Urinary bladder (tissue), 4 donors: ENCODE measurements around the gene OSTC. TPM values are rescaled to one million over a fixed set of nuclear protein-coding genes. Genes with fewer than 3 reads are reported as not detected.
A peak's percentile ranks its signal among the peaks of the same experiment; 100 is the strongest.

Source experiments
- DNase-seq: peaks from one replicate; pipeline ENCODE4 v3.0.0-alpha.2; 2015; ENCODE audit errors: extremely low spot score
- H3K27ac ChIP-seq: one replicate; pipeline ENCODE4 v1.5.1; 2013; ENCODE audit warnings: low read depth, mild to moderate bottlenecking, moderate library complexity
- H3K36me3 ChIP-seq: one replicate; pipeline ENCODE4 v1.6.1; 2013; ENCODE audit warnings: mild to moderate bottlenecking, moderate library complexity; ENCODE audit not compliant: insufficient read depth
- H3K4me1 ChIP-seq: one replicate; pipeline ENCODE4 v1.6.1; 2013; ENCODE audit warnings: mild to moderate bottlenecking, moderate library complexity; ENCODE audit not compliant: insufficient read depth
- H3K4me3 ChIP-seq: one replicate; pipeline ENCODE4 v1.5.1; 2013; ENCODE audit warnings: low read depth, low read length
- WGBS: extraction: QIAGEN DNeasy Blood & Tissue Kit; methylation state at CpG from one replicate; pipeline ENCODE4 v1.1.7; 2013; 5-methylcytosine and 5-hydroxymethylcytosine counted together
- polyA plus RNA-seq: library from polyadenylated mRNA; stranded (reverse); fragments of 200-250 nt; gene quantifications from one replicate; pipeline ENCODE4 v1.2.3, GENCODE V29; 2013
- total RNA-seq: library from RNA; depleted of rRNA; stranded (reverse); fragments of >200 nt; gene quantifications from one replicate; pipeline ENCODE4 v1.2.3, GENCODE V29; 2014
- donor health status: healthy with polysubstance abuse.
- donor health status: healthy.

OSTC gene
- 150 TPM for total RNA-seq
- 98.7 TPM for polyA plus RNA-seq

DNA sequence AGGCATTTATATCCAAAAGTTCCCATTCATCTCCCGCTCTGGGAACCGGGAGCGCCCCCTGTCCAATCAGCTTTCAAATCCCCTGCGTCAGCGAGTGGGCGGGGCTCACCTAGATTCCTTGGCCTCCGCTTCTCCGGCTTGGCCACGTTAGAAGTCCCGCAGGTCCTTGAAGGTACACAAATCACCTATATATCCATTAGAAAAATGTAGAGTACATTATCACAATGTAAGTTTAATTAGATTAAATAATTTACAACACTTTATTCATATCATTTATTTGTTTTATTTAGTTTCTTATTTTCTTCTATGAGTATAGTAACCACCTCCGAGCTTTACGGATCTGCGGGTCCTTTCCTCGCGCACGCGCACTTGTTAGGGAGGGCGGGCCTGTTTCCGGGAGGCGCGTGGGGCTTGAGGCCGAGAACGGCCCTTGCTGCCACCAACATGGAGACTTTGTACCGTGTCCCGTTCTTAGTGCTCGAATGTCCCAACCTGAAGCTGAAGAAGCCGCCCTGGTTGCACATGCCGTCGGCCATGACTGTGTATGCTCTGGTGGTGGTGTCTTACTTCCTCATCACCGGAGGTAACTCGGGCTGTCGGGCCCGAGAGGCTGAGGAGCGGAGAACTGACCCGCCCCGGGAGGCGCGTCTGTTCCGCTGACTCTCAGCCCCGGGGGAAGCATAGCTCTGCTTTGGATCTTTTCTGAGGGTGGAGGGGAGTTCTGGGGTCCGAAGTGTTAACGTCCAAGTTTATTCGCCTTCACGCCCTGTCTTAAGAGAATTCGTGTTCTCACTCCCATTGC is at the start of gene OSTC:
Gene OSTC (plus strand): TSS at position 388 of the 802 bp plus-strand sequence. CDS start 57 bp downstream, at position 445.
- WGBS, result under 1% methylated on average over 45 of the region's 45 CpGs
- Histone ChIP-seq H3K4me3 (peak within 1 kb of the TSS; percentile 73), H3K4me1 (no peaks in the 10 kb centered on the region), H3K27ac (peak within 1 kb of the TSS; percentile 54), H3K36me3 (no peaks in the 10 kb centered on the region)
- DNase-seq, result peak; percentile 95

GRCh38 chr4:108601106-108601505 is 49.3 kb upstream of the OSTC start:
- Histone ChIP-seq H3K4me1 (no peaks in the 10 kb centered on the region), H3K4me3 (no peak overlapping the region), H3K27ac (no peak overlapping the region), H3K36me3 (no peaks in the 10 kb centered on the region)
- 73% methylated on average over 3 of the region's 3 CpGs for WGBS
- DNase-seq, result no peak

GRCh38 chr4:108601532-108601931 is 48.9 kb upstream of the OSTC start:
- Histone ChIP-seq H3K4me1 (no peaks in the 10 kb centered on the region), H3K36me3 (no peaks in the 10 kb centered on the region), H3K27ac (no peak overlapping the region), H3K4me3 (no peak overlapping the region)
- no peak for DNase-seq
- WGBS, result 73% methylated on average over 1 of the region's 1 CpG

- no peak overlapping the region for H3K27ac ChIP-seq
- DNase-seq, result no peak
- H3K4me3 ChIP-seq, result no peak overlapping the region
- H3K4me1 ChIP-seq, result no peaks in the 10 kb centered on the region
- WGBS, result 82% methylated on average over 3 of the region's 3 CpGs
- H3K36me3 ChIP-seq, result no peaks in the 10 kb centered on the region
These were observed 48.2 kb upstream of the OSTC start for GRCh38 chr4:108602163-108602562.

DNA sequence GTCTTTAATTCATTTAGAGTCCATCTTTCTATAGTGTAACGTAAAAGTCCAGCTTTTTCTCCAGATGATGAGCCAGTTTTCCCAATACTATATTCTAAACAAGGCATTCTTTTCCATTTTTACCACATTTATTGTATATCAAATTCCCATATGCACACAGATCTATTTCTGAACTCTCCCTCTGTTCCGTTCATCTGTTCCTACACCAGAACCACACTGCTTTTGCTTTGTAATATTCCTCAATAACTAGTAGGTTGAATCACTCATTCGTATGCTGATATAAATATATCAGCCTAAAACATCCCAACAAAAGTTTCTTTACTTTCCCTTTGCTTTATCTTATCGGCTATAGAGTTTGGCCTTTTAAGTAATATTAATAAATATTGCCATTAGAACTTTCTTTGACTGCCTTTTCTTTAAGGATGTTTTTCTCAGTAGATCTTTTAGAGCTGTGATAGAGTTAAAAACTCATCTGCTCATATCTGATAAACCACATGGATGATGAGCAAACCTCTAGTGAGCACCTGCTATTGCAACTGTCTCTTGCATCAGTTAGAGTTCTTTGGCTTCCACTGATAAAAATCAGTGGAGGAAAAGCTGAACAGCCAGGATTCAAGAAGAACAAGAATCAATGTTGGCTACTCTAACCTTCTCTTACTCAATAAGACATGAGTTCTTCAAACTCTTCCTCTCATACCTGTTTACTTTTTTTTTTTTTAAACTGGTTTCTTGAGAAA is 43.2 kb upstream of the OSTC start:
- Histone ChIP-seq H3K36me3 (no peaks in the 10 kb centered on the region), H3K27ac (no peak overlapping the region), H3K4me1 (no peaks in the 10 kb centered on the region), H3K4me3 (no peak overlapping the region)
- 79% methylated on average over 4 of the region's 4 CpGs for WGBS
- no peak for DNase-seq

DNA sequence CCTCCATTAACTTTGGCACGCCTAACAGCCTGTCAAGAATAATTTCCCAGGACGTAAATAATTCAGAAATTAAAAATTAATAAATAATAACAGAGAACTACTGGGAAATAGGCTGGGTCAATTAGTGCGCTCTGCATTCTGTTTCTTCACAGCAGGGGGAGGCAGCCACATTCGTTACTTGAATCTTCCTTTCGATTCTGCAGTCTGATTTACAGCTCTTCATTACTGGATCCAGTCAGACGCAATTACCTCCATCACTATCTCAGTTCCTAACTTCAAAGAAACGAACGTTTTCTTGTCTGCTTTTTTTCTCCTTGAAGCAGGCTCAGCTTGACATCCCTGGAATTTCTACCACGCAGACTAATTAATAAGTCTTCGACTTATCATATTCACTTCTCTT is 39.0 kb upstream of the OSTC start:
- Histone ChIP-seq H3K4me1 (no peaks in the 10 kb centered on the region), H3K27ac (no peak overlapping the region), H3K36me3 (no peaks in the 10 kb centered on the region), H3K4me3 (peak overlapping the region; percentile 22)
- DNase-seq, result no peak
- 42% methylated on average over 10 of the region's 10 CpGs for WGBS

DNA sequence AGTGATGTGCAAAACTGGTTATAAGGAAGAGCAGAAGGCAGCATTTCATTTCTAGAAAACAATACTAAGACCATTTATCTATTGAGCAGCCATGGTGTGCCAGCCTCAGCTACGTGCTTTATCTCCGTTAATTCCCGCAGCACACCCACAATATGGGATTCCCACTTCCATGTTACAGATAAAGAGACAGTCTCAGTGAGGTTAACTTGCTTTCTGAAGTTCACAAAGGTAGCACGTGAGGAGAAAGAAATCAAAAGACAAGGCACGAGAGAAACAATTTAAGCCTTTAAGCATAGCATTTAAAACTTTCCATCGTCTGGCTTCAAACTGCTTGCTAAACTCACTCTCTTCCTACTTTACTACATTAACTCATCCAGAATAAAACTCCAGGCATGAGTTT is 38.0 kb upstream of the OSTC start:
- 50% methylated on average over 6 of the region's 6 CpGs for WGBS
- H3K27ac ChIP-seq, result no peak overlapping the region
- no peak overlapping the region for H3K4me3 ChIP-seq

DNA sequence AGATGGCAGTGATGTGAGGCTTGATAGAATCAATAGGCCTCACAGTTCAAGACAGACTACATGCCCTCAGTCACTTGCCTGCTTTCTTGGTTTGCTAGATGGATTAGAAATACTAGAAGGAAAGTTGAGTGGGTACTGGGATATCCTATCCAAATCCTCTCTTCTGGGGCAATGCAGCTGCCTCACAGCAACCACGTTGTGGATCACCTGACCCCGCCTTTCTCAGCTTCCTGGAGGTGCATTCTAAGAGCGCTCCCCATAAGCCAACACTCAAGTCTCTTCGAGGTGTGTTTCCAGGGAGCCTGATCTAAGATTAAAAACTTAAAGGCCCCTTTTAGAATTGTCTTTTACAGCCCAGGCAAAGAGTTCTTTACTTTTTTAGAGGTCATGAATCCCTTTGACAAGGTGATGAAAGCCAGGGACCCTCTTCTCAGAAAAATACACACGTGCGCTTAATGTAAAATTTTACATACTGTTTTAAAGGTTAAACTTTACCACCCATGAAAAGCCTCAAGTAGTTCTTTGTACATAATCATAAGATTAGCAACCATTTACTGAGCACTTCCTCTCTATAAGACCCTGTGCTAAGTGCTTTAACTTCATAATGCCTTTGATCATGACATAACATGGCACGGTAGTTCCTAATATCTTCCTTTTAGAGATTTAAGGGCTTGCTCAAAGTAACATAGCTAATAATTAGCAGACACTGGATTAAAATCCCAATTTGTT is 30.9 kb upstream of the OSTC start:
- DNase-seq, result no peak

More for the DNA sequence above, 38.0 kb upstream of the OSTC start:
- DNase-seq, result no peak
- Histone ChIP-seq H3K4me1 (no peaks in the 10 kb centered on the region), H3K36me3 (no peaks in the 10 kb centered on the region)

GRCh38 chr4:108620101-108620932 is 30.1 kb upstream of the OSTC start, which contains the start of gene RPL34:
RPL34 (plus strand) TSS chr4:108620576; CDS start chr4:108621960, 1,384 bp downstream.
- under 1% methylated on average over 32 of the region's 32 CpGs for WGBS
- Histone ChIP-seq H3K4me3 (peak within 1 kb of the TSS; percentile 51), H3K36me3 (peaks cover 5% of the 10 kb centered on the region), H3K27ac (peak within 1 kb of the TSS; percentile 83), H3K4me1 (no peaks in the 10 kb centered on the region)
- peak; percentile 98 for DNase-seq

More for the DNA sequence above, 30.9 kb upstream of the OSTC start:
- Histone ChIP-seq H3K36me3 (peaks cover 4% of the 10 kb centered on the region), H3K4me1 (no peaks in the 10 kb centered on the region), H3K4me3 (peak overlapping the region; percentile 28), H3K27ac (no peak overlapping the region)
- 74% methylated on average over 7 of the region's 7 CpGs for WGBS

- peaks cover 6% of the 10 kb centered on the region for H3K36me3 ChIP-seq
- H3K4me1 ChIP-seq, result no peaks in the 10 kb centered on the region
- no peak for DNase-seq
- H3K4me3 ChIP-seq, result peak overlapping the region; percentile 51
- H3K27ac ChIP-seq, result peak overlapping the region; percentile 83
- 11% methylated on average over 23 of the region's 23 CpGs for WGBS
These were observed 29.2 kb upstream of the OSTC start for GRCh38 chr4:108620933-108621905.

DNA sequence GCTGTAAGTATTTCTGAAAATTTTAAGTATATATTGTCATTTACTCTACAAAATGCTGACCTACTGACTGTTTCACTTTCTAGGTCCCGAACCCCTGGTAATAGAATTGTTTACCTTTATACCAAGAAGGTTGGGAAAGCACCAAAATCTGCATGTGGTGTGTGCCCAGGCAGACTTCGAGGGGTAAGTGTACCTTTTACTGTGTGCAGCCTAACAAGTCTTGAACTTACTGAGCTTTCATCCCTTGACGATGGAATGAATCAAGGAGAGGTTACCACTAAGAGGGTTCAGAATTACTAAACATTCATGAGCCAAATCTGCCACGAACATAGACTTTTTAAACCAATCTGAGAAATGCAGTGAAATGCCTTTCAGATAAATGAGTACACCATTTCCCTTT is 28.4 kb upstream of the OSTC start:
- H3K27ac ChIP-seq, result no peak overlapping the region

GRCh38 chr4:108622828-108623227 is 27.6 kb upstream of the OSTC start:
- H3K4me1 ChIP-seq, result no peaks in the 10 kb centered on the region
- 90% methylated on average over 5 of the region's 5 CpGs for WGBS
- H3K27ac ChIP-seq, result no peak overlapping the region
- DNase-seq, result no peak
- H3K4me3 ChIP-seq, result no peak overlapping the region
- peaks cover 8% of the 10 kb centered on the region for H3K36me3 ChIP-seq

More for the DNA sequence above, 28.4 kb upstream of the OSTC start:
- DNase-seq, result no peak
- H3K36me3 ChIP-seq, result peaks cover 8% of the 10 kb centered on the region
- H3K4me1 ChIP-seq, result no peaks in the 10 kb centered on the region
- no peak overlapping the region for H3K4me3 ChIP-seq
- 81% methylated on average over 4 of the region's 4 CpGs for WGBS
